GM11168 (cell line): ENCODE results near the gene SCLT1.

ENCODE experiments used
- in situ Hi-C: fragments of 300-500 bp; cut with MboI; formaldehyde crosslinking; loops from one replicate; pipeline ENCODE4 v1.12.0; 2022; ENCODE audit warnings: low sequenced_read_pairs; ENCODE audit not compliant: unreplicated experiment

SCLT1 gene

GRCh38 chr4:128974136-128974581 is 119.2 kb downstream of the SCLT1 start:
- in situ Hi-C loops = no loop called here

GRCh38 chr4:128973384-128973783 is 120.0 kb downstream of the SCLT1 start:
- in situ Hi-C loops = no loop called here

GRCh38 chr4:128961405-128961804 is 131.9 kb downstream of the SCLT1 start:
- in situ Hi-C loops = no loop called here

GRCh38 chr4:128958194-128958593 is 135.1 kb downstream of the SCLT1 start:
- in situ Hi-C loops = no loop called here

- in situ Hi-C loops = no loop called here
These were observed 135.9 kb downstream of the SCLT1 start for GRCh38 chr4:128957459-128957858.

- in situ Hi-C loops = no loop called here
These were observed 137.6 kb downstream of the SCLT1 start for GRCh38 chr4:128955751-128956150.

- in situ Hi-C loops = no loop called here
These were observed 138.4 kb downstream of the SCLT1 start for GRCh38 chr4:128954941-128955340.

- in situ Hi-C loops = no loop called here
These were observed 142.0 kb downstream of the SCLT1 start for GRCh38 chr4:128951316-128951715.

GRCh38 chr4:128950796-128951195 is 142.5 kb downstream of the SCLT1 start:
- in situ Hi-C loops = no loop called here

- in situ Hi-C loops = no loop called here
These were observed 146.4 kb downstream of the SCLT1 start for GRCh38 chr4:128946916-128947315.

- in situ Hi-C loops = no loop called here
These were observed 150.7 kb downstream of the SCLT1 start for GRCh38 chr4:128942607-128943006.

GRCh38 chr4:128940971-128941370 is 152.4 kb downstream of the SCLT1 start:
- in situ Hi-C loops = no loop called here

GRCh38 chr4:128930051-128930450 is 163.3 kb downstream of the SCLT1 start:
- in situ Hi-C loops = no loop called here

- in situ Hi-C loops = no loop called here
These were observed 168.4 kb downstream of the SCLT1 start for GRCh38 chr4:128924951-128925350.

- in situ Hi-C loops = no loop called here
These were observed 171.4 kb downstream of the SCLT1 start for GRCh38 chr4:128921954-128922353.

GRCh38 chr4:128917781-128918180 is 175.6 kb downstream of the SCLT1 start:
- in situ Hi-C loops = no loop called here

GRCh38 chr4:128916832-128917231 is 176.5 kb downstream of the SCLT1 start:
- in situ Hi-C loops = no loop called here

GRCh38 chr4:128915544-128915943 is 177.8 kb downstream of the SCLT1 start:
- in situ Hi-C loops = no loop called here

- in situ Hi-C loops = no loop called here
These were observed 180.1 kb downstream of the SCLT1 start for GRCh38 chr4:128913228-128913627.

GRCh38 chr4:128908735-128909134 is 184.6 kb downstream of the SCLT1 start:
- in situ Hi-C loops = no loop called here

- in situ Hi-C loops = no loop called here
These were observed 185.4 kb downstream of the SCLT1 start for GRCh38 chr4:128907981-128908380.

GRCh38 chr4:128906581-128906980 is 186.8 kb downstream of the SCLT1 start:
- in situ Hi-C loops = no loop called here

GRCh38 chr4:128904821-128905220 is 188.5 kb downstream of the SCLT1 start:
- in situ Hi-C loops = no loop called here
